ENCODE measurements around the gene PFN3.

The PFN3 gene

DNA sequence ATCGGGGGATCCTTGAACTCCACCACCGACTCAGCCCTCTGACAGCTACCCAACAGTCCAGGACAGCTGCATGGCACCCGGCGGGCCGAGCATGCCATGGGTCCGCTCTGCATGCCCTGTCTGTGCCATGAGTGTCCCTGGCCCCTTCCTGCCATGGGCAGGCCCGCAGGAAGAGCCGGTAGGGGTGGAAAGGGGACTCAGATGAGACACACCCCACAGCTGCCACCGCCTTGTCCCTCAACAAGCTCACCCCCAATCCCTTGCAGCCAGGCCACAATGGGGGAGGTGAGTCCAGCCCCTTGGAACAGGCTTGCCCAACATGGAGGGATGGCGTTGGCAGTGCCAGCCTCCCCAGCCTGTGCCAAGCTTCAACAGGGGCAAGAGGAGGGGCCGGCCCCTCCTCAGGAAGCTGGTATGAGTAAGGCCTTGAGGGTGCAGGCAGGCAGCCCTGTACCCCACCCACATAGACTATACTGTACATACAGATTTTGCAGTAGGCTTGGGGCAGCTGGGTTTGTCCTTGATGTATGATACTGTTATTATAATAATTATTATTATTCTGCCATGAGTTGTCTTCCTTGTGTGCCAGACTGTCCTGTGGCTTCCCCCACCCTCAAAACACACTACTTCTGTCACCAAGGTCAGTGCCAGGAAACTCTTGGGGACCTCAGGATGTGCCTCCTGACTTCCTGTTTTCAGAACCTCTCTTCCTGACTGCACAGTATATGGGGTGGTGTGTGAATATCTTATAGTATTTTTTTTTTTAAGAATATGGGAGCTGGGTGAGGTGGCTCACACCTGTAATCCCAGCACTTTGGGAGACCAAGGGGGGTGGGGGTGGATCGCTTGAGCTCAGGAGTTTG is 28.2 kb downstream of the PFN3 start:
- H3K36me3 Mint-ChIP-seq, result peaks cover 18 to 40% of the 10 kb centered on the region in 2 donors
- peaks cover 30 to 51% of the 10 kb centered on the region in 2 donors for H3K4me1 Mint-ChIP-seq
- no peaks in the 10 kb centered on the region for H3K27me3 Mint-ChIP-seq
- DNase-seq (no peak), ATAC-seq (replicated peaks) (peak in 1 of 2 donors; percentile 30)
- H3K27ac Mint-ChIP-seq, result no peak overlapping the region
- H3K4me3 Mint-ChIP-seq, result no peak overlapping the region
- H3K9me3 Mint-ChIP-seq, result no peaks in the 10 kb centered on the region

DNA sequence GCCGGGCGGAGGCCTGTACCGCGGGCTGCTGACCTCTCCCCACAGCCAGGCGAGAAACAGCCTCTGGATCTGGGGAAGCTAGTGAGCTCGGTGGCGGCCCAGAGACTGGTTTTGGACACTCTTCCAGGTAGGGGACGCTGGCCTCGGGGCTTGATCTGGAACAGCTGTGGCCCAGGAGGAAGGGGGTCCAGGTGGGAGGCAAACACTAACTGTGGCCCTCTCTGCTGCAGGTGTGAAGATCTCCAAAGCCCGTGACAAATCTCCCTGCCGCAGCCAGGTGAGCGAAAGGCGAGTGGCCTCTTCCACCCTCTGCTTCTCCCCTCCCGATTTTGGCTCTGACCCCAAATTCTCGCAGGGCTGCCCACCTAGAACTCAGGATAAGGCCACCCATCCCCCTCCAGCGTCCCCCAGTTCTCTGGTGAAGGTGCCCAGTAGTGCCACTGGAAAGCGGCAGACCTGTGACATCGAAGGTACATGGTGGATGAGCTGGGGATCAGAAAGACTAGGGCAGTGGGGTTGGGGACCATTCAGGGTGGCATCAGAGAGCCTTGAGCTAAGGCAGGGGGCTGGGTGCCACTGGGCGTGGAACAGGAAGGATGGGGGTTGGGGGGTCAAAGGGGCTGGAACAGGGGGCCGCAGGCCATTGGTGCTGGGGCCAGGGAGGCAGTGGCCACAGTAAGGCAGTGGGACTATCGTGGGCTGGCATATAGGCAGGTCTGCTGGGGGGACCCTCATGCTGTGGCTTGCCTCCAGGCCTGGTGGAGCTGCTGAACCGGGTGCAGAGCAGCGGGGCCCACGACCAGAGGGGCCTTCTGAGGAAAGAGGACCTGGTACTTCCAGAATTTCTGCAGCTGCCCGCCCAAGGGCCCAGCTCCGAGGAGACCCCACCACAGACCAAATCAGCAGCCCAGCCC is 29.1 kb downstream of the PFN3 start:
- DNase-seq (no peak), ATAC-seq (replicated peaks) (no peak)
- Mint-ChIP-seq H3K4me1 (peaks cover 33 to 57% of the 10 kb centered on the region in 2 donors), H3K4me3 (no peak overlapping the region), H3K36me3 (peaks cover 23 to 47% of the 10 kb centered on the region in 2 donors), H3K27me3 (no peaks in the 10 kb centered on the region), H3K9me3 (no peaks in the 10 kb centered on the region), H3K27ac (no peak overlapping the region)

DNA sequence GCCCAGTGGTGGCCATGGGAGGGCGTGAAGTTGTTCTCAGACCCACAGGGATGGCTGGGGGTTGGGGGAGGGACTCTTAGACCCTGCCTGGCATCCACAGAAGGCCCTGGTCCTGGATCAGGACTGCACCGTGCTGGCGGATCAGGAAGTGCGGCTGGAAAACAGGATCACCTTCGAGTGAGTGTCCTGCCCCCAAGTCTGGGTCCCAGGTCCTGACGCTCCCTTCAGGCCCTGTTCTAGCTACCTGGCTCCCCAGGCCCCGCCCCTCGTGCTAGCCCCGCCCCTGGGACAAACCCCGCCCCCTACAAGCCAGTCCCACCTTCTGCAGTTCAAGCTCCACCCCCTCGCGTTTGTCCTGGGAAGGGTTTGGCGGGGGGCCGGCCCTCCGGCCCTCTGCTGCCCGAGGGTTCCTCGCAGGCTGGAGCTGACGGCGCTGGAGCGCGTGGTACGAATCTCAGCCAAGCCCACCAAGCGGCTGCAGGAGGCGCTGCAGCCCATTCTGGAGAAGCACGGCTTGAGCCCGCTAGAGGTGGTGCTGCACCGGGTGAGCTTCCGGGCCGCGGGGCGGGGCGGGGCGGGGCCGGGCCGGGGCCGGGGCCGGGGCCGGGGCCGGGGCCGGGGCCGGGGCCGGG is 29.9 kb downstream of the PFN3 start:
- ATAC-seq (replicated peaks) (peak; percentile 84 to 85), DNase-seq (peak; percentile 44)
- H3K27me3 Mint-ChIP-seq, result no peaks in the 10 kb centered on the region
- H3K4me3 Mint-ChIP-seq, result peak overlapping the region; percentile 73 to 75
- H3K4me1 Mint-ChIP-seq, result peaks cover 37 to 65% of the 10 kb centered on the region in 2 donors
- H3K36me3 Mint-ChIP-seq, result peaks cover 27 to 53% of the 10 kb centered on the region in 2 donors
- H3K27ac Mint-ChIP-seq, result peak overlapping the region; percentile 62
- H3K9me3 Mint-ChIP-seq, result no peaks in the 10 kb centered on the region

DNA sequence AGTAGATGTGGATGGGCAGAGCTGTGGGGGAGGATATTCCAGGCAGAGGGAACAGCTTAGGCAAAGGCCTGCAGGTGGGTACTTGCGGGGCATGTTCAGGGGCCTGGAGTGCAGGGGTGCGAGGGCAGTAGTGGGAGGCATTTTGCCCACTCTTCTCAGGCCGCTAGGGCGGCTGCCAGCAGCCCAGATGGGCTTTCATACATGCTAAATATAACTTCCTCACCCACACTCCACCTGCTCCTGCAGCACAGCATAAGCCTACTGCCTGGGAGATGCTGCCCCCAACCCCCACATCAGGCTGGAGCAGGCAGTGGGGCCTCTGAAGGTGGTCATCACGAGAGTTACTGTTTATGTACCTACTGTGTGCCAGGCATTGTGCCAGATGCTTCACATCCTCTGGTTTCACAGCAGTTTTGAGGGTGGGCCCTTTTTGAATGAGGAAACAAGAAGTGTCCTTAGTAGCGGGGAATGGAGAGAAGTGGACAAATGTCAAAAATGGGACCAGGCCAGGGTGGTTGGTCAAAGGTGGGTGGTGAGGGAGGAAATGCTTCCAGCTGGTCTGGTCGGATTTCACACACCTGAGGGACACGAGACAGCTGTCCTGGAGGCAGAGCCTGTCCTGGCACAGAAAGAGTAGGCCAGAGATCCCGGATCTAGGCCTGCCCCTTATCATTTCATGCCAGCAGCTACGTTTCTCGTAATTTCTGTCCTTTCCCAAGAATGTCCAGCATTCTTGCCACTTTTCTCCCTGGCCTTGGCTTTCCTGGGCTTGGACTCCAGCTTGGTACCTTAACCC is 30.6 kb downstream of the PFN3 start:
- peaks cover 27 to 54% of the 10 kb centered on the region in 2 donors for H3K36me3 Mint-ChIP-seq
- H3K27ac Mint-ChIP-seq, result peak overlapping the region; percentile 80
- peak overlapping the region in 1 of 2 donors; percentile 42 for H3K4me3 Mint-ChIP-seq
- DNase-seq (no peak), ATAC-seq (replicated peaks) (peak in 1 of 2 donors; percentile 40)
- H3K9me3 Mint-ChIP-seq, result no peaks in the 10 kb centered on the region
- H3K27me3 Mint-ChIP-seq, result no peaks in the 10 kb centered on the region
- H3K4me1 Mint-ChIP-seq, result peaks cover 39 to 70% of the 10 kb centered on the region in 2 donors

DNA sequence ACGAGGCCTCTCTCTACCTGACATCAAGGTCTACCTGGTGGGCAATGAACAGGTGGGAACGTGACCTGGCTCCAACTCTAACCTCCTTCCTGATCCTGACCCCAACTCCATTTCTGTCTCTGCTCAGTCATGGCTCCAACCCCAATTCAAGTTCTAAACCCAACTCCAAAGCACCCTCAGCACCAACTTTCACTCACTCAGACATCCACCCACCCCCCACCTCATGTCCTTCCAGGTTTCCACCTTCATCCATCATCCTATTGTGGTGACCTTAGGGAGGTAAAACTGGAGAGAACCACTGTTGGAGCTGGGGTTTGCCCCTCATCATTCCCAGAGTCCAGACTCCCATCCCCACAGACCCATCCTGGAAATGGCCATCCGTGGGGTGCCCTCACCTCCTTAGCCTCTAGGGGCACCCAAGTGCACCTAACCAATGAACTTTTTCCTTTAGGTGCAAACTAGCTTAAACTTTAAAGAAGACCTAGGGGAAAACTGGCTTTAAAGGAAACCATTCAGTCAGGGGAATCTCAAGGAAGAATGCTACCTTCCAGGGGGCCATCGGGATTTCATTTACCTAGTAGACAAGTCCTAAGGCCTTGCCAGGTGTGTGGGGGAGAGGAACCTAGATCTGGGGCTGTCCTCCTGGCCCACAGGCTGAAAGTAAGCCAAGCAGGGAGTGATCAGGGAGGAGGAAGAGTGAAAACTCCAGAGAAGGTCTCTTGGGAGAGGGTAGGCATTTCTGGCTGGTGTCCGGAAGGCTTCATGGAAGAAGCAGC is 31.4 kb downstream of the PFN3 start:
- no peak for ATAC-seq (replicated peaks)
- peaks cover 47 to 76% of the 10 kb centered on the region in 2 donors for H3K4me1 Mint-ChIP-seq
- H3K36me3 Mint-ChIP-seq, result peaks cover 27 to 56% of the 10 kb centered on the region in 2 donors
- H3K4me3 Mint-ChIP-seq, result peak overlapping the region in 1 of 2 donors; percentile 42
- no peaks in the 10 kb centered on the region for H3K9me3 Mint-ChIP-seq
- no peaks in the 10 kb centered on the region for H3K27me3 Mint-ChIP-seq
- H3K27ac Mint-ChIP-seq, result peak overlapping the region; percentile 82
- no peak for DNase-seq

DNA sequence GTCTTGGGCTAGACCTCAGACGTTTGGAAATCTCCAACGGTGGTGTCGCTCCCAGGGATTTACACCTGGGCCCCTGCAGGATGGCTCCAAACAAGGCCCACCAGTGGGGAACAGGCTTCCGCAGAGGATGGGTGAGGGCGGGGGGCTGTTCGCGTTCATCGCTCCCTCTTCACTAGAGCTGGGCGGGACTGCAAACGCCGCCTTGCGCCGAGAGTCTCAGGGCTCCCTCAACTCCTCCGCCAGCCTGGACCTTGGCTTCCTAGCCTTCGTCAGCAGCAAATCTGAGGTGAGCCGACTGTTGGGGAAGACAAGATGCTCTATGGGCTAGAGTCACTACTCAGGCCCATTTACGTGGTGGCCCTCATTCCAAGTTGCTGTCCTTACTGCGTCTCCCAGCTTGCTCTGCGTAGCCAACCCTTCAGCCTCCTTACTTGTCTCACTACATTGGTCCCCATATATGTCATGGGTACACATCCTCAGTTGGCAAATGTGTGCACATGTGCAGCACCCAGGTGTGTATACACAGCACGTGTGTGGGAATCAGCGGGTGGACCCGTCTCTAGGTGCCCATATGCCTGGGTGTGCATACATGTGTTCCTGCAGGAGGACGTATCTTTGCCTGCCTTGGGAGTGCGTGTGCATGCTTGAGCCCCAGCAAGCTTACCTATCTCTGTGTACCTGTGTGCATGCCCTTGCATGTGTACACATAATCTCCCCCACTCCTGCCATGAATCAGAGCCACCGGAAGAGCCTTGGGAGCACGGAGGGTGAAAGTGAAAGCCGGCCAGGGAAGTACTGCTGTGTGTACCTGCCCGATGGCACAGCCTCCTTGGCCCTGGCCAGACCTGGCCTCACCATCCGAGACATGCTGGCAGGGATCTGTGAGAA is 32.2 kb downstream of the PFN3 start:
- H3K36me3 Mint-ChIP-seq, result peaks cover 27 to 52% of the 10 kb centered on the region in 2 donors
- DNase-seq (no peak), ATAC-seq (replicated peaks) (no peak)
- H3K4me3 Mint-ChIP-seq, result no peak overlapping the region
- peaks cover 49 to 81% of the 10 kb centered on the region in 2 donors for H3K4me1 Mint-ChIP-seq
- H3K9me3 Mint-ChIP-seq, result no peaks in the 10 kb centered on the region
- no peaks in the 10 kb centered on the region for H3K27me3 Mint-ChIP-seq
- no peak overlapping the region for H3K27ac Mint-ChIP-seq

DNA sequence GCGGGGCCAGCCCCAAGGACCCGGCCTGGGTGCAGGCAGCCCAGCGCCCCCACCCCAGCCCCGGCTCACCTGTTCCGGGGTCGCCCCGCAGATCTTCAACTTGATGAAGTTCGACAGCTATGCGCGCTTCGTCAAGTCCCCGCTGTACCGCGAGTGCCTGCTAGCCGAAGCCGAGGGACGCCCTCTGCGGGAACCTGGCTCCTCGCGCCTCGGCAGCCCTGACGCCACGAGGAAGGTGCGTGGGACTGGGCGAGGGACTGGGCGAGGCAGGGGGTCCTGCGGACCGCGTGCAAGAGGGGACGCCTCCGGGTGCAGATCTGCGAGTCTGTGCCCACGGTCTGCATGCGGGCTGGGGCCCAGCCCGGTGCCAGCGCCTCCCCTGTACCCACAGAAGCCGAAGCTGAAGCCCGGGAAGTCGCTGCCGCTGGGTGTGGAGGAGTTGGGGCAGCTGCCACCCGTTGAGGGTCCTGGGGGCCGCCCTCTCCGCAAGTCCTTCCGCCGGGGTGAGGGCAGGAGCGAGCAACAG is 33.1 kb downstream of the PFN3 start:
- Mint-ChIP-seq H3K4me3 (no peak overlapping the region), H3K27me3 (no peaks in the 10 kb centered on the region), H3K9me3 (no peaks in the 10 kb centered on the region), H3K27ac (no peak overlapping the region), H3K36me3 (peaks cover 28 to 47% of the 10 kb centered on the region in 2 donors), H3K4me1 (peaks cover 51 to 81% of the 10 kb centered on the region in 2 donors)
- ATAC-seq (replicated peaks) (no peak), DNase-seq (no peak)

DNA sequence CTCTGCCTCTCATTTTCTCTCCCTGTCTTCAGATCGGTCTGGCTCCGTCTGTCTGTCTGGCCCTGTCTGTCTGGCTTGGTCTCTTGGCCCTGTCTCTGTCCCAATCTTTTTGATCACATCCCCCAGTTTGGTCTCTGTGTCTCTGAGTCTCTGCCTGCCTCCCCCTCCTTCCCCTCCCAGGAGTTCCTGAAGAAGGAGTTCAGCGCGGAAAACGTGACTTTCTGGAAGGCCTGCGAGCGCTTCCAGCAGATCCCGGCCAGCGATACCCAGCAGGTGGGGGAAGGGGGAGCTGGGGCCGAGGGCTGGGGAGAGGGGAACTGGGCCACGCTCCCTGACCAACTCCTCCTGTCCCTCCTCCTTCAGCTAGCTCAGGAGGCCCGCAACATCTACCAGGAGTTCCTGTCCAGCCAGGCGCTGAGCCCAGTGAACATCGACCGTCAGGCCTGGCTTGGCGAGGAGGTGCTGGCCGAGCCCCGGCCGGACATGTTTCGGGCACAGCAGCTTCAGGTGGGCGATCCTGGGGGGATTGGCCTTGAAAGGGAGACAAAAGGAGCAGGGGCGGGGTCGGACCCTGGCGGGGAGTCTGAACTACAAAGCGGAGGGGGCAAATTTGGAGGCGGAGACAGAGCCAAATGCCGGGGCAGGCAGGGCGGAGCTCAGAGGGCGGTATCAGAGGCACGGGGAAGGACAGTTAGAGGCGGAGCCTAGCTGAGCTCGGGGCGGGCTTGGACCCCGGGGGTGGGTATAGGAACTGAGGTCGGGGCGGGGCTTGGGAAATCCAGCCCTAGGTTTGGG is 33.7 kb downstream of the PFN3 start:
- no peak for DNase-seq
- Mint-ChIP-seq H3K4me1 (peaks cover 53 to 81% of the 10 kb centered on the region in 2 donors), H3K27me3 (no peaks in the 10 kb centered on the region), H3K36me3 (peaks cover 30 to 42% of the 10 kb centered on the region in 2 donors), H3K9me3 (no peaks in the 10 kb centered on the region), H3K27ac (no peak overlapping the region), H3K4me3 (peak overlapping the region in 1 of 2 donors; percentile 23)
- no peak for ATAC-seq (replicated peaks)

DNA sequence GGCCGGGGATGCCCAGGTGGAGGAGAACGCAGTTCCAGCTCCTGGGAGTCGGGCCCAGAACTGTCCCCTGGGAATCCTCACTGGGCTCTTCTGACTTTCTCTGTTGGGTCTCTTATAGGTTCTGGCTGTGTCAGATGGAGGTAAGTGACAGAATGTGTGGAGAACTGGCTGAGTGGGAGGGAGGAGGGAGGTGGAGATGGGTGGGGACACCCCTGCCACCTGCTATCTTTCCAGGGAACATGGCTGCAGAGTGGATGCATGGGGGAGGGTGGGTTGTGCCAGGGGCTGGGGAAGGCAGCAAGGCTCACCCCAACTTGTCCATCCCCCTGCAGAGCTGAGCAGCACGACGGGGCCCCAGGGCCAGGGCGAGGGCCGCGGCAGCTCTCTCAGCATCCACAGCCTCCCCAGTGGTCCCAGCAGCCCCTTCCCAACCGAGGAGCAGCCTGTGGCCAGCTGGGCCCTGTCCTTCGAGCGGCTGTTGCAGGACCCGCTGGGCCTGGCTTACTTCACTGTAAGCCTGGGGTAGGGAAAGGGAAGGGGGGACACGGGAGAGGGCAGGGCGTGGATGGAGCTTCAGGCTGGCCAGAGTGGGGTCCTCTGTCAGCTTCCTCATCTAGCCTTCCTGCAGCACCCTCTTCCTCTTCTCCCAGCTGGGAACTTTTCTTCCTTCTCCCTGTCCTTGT is 34.5 kb downstream of the PFN3 start:
- Mint-ChIP-seq H3K27ac (no peak overlapping the region), H3K9me3 (no peaks in the 10 kb centered on the region), H3K4me1 (peaks cover 54 to 80% of the 10 kb centered on the region in 2 donors), H3K27me3 (no peaks in the 10 kb centered on the region), H3K4me3 (peak overlapping the region in 1 of 2 donors; percentile 23), H3K36me3 (peaks cover 26 to 36% of the 10 kb centered on the region in 2 donors)
- no peak for DNase-seq
- no peak for ATAC-seq (replicated peaks)

DNA sequence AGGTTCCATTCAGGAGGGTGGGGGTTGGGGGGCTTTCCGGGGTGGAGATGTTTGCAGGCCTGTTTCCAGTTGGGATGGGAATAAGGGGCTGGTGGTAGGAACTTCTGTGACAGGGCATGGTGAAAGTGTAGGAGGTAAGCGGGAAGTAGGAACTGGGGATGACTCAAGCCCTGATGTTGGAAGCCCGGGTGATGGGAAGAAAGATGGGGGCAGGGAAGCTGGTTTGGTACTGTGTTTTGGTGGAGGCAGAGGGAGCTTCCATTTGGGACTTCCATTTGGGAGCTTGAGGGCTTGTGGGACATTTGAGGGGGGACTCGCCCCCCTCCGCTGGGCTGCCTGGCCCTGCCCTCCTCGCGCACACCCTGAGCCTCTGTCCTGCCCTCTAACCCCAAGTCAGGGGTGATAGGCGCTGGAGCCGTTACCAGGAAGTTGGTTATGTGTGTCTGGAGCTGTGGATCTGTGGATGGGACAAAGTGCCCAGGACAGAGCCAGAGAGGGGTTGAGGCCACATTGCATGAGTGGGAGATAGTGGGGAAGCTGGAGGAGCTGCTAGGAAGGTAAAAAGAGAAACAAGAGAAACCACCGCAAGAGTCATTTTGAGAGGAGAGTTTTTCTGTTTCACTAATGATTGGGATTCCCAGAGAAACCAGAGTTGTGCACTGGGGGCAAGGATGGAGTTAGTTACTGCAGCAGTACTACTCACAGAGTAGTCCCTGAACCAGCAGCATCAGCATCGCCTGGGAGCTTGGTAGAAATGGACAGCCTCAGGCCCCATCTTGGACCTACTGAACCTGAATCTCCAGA is 36.1 kb downstream of the PFN3 start:
- peak; percentile 35 for DNase-seq

More for the DNA sequence above, 36.1 kb downstream of the PFN3 start:
- H3K36me3 Mint-ChIP-seq, result peaks cover 25 to 32% of the 10 kb centered on the region in 2 donors
- H3K4me1 Mint-ChIP-seq, result peaks cover 61 to 84% of the 10 kb centered on the region in 2 donors
- ATAC-seq (replicated peaks), result peak; percentile 34 to 62
- peak overlapping the region; percentile 58 to 76 for H3K4me3 Mint-ChIP-seq
- H3K9me3 Mint-ChIP-seq, result no peaks in the 10 kb centered on the region
- peak overlapping the region; percentile 75 for H3K27ac Mint-ChIP-seq
- H3K27me3 Mint-ChIP-seq, result no peaks in the 10 kb centered on the region

Measured in stimulated activated naive B cell treated with anti-CD40 and anti-IgM and Interleukin-4, amounts not matched to agents 10 μg/mL and 1 μg/mL and 100 μg/mL, for 72 hours (primary cell).